B cell (primary cell): ENCODE results near the gene TUBA1A.

Experiments used
- CTCF ChIP-seq: fragments of 200-600 bp; IDR thresholded peaks from one replicate; pipeline ENCODE4 v1.8.0; 2022; ENCODE audit warnings: antibody characterized with exemption, mild to moderate bottlenecking
- EZH2 ChIP-seq: IDR thresholded peaks from 2 replicates; pipeline ENCODE4 v1.6.1; 2012; ENCODE audit warnings: borderline replicate concordance, low read depth, mild to moderate bottlenecking, moderate library complexity, low read length; ENCODE audit not compliant: insufficient read depth, poor library complexity, severe bottlenecking

GRCh38 chr12:49236423-49236822 is 47.5 kb upstream of the TUBA1A start:
- TF ChIP-seq CTCF, result no peak
- TF ChIP-seq EZH2, result no peak
